ENCODE results near the gene VPREB3.

DNA sequence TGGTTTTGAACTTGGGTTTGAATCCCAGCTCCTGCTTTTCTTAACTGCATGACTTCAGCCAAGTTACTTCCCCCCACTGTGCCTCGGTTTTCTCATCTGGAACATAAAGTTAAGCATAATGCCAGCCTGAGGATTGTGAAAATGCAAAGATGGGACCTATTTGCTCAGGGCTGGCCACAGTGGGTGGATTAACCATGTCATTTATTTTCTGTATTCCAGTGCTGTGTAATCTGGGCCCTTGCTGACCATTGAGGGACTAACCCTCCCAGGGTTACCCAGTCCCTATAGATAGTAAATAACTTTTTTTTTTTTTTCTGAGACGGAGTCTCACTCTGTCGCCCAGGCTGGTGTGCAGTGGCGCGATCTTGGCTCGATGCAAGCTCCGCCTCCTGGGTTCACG lies 1.5 kb upstream of the VPREB3 start:
- TF ChIP-seq EZH2 (optimal IDR thresholded peaks at IDR 0.05; ENCODE audit: low read depth, low read length) (no peak), EZH2phosphoT487 (IDR thresholded peaks at IDR 0.05; ENCODE audit: low read length) (no peak)
- TF ChIP-seq, protein P1, sequence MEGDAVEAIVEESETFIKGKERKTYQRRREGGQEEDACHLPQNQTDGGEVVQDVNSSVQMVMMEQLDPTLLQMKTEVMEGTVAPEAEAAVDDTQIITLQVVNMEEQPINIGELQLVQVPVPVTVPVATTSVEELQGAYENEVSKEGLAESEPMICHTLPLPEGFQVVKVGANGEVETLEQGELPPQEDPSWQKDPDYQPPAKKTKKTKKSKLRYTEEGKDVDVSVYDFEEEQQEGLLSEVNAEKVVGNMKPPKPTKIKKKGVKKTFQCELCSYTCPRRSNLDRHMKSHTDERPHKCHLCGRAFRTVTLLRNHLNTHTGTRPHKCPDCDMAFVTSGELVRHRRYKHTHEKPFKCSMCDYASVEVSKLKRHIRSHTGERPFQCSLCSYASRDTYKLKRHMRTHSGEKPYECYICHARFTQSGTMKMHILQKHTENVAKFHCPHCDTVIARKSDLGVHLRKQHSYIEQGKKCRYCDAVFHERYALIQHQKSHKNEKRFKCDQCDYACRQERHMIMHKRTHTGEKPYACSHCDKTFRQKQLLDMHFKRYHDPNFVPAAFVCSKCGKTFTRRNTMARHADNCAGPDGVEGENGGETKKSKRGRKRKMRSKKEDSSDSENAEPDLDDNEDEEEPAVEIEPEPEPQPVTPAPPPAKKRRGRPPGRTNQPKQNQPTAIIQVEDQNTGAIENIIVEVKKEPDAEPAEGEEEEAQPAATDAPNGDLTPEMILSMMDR (IDR thresholded peaks at IDR 0.05; ENCODE audit: low read length) = no peak
